B cell (primary cell): ENCODE results near the gene AMPH. TPM values are rescaled to one million over a fixed set of nuclear protein-coding genes. Genes with fewer than 3 reads are reported as not detected.
"Not testable (repeated sequence)": the region's sequence is repeated elsewhere in the genome, so short reads cannot be mapped to it uniquely, and the experiment has no call there.

ENCODE experiments used
- ATAC-seq: fragments of 200-7000 bp; cut with Tn5 transposase; one replicate; pipeline ENCODE4 v1.10.0; 2021; ENCODE audit warnings: low read depth, mild to moderate bottlenecking, moderate number of reproducible peaks, moderate library complexity
- CTCF ChIA-PET: fragments of 350-600 bp; sonication (Branson Sonifier 250); formaldehyde crosslinking; loops from one replicate; lab custom pipeline; 2021; ENCODE audit warnings: antibody characterized with exemption, inconsistent platforms; lab: Charles Lee
- POLR2A ChIA-PET: fragments of 350-600 bp; sonication (Branson Sonifier 250); formaldehyde crosslinking; loops from one replicate; lab custom pipeline; 2021; ENCODE audit warnings: antibody characterized with exemption; lab: Charles Lee
- DNase-seq: peaks from one replicate; pipeline ENCODE4 v3.0.0; 2013
- H2AFZ ChIP-seq: 2 replicates; pipeline ENCODE4 v1.6.1; 2012; ENCODE audit warnings: mild to moderate bottlenecking, low read depth, low read length; ENCODE audit not compliant: insufficient read depth, poor library complexity, severe bottlenecking
- H3K27ac ChIP-seq, 2 donors: 1 replicate in 1 of 2; 2 replicates in 1 of 2; pipeline ENCODE4 v1.5.1; 2012 to 2013; ENCODE audit warnings: low read length in 2 of 2, mild to moderate bottlenecking in 2 of 2, moderate library complexity in 1 of 2
- H3K27me3 ChIP-seq, 4 experiments: fragments of 200-600 bp in 1 of 4; sonication (generic) in 1 of 4; replicated peaks in 1 of 4; 1 replicate in 2 of 4; 2 replicates in 2 of 4; pipeline versions ENCODE4 v1.6.1 to v1.7.0; 2013 to 2016; ENCODE audit warnings: low read length in 3 of 4, mild to moderate bottlenecking in 2 of 4, mixed read lengths in 1 of 4, moderate library complexity in 1 of 4; ENCODE audit not compliant: insufficient read depth in 4 of 4, control insufficient read depth in 3 of 4; ENCODE audit errors: control extremely low read depth in 1 of 4
- H3K36me3 ChIP-seq, 2 experiments: replicated peaks in 1 of 2; 1 replicate in 1 of 2; 2 replicates in 1 of 2; pipeline versions ENCODE4 v1.6.1 to v1.7.1; 2013; ENCODE audit warnings: low read length in 1 of 2; ENCODE audit not compliant: insufficient read depth in 2 of 2, control insufficient read depth in 1 of 2; ENCODE audit errors: control extremely low read depth in 1 of 2, extremely low read depth in 1 of 2
- H3K4me1 ChIP-seq, 2 donors: fragments of 200-600 bp in 1 of 2; sonication (generic) in 1 of 2; 1 replicate in 1 of 2; 2 replicates in 1 of 2; pipeline versions ENCODE4 v1.5.1 to v1.6.1; 2013 to 2017; ENCODE audit warnings: low read length in 2 of 2; ENCODE audit not compliant: control insufficient read depth in 2 of 2, insufficient read depth in 2 of 2
- H3K4me2 ChIP-seq: replicated peaks from 2 replicates; pipeline ENCODE3; 2012; ENCODE audit warnings: mild to moderate bottlenecking, low read depth, low read length; ENCODE audit not compliant: poor library complexity, severe bottlenecking
- H3K4me3 ChIP-seq, 5 experiments: fragments of 200-600 bp in 1 of 5; sonication (generic) in 1 of 5; 1 replicate in 3 of 5; 2 replicates in 2 of 5; pipeline versions ENCODE4 v1.5.1 to v1.7.0; 2011 to 2016; ENCODE audit warnings: low read length in 4 of 5, mild to moderate bottlenecking in 4 of 5, low read depth in 2 of 5, control low read depth in 1 of 5, moderate library complexity in 1 of 5; ENCODE audit not compliant: insufficient read depth in 1 of 5; ENCODE audit errors: control extremely low read depth in 1 of 5, extremely low read depth in 1 of 5
- H3K79me2 ChIP-seq: fragments of 200-600 bp; sonication (generic); one replicate; pipeline ENCODE4 v1.6.0; 2016; ENCODE audit warnings: low read length; ENCODE audit not compliant: control insufficient read depth, insufficient read depth
- H3K9ac ChIP-seq: fragments of 200-600 bp; sonication (generic); 2 replicates; pipeline ENCODE4 v1.6.1; 2017; ENCODE audit warnings: mild to moderate bottlenecking, low read length, moderate library complexity
- H3K9me3 ChIP-seq, 3 donors: one replicate each; pipeline versions ENCODE4 v1.6.1 to v1.7.1; 2013; ENCODE audit warnings: low read length in 2 of 3; ENCODE audit not compliant: control insufficient read depth in 2 of 3, insufficient read depth in 1 of 3; ENCODE audit errors: control extremely low read depth in 1 of 3
- H4K20me1 ChIP-seq: 2 replicates; pipeline ENCODE4 v1.6.0; 2012; ENCODE audit warnings: mild to moderate bottlenecking, low read length; ENCODE audit not compliant: insufficient read depth, control insufficient read depth, poor library complexity, severe bottlenecking
- H3K27ac Mint-ChIP-seq: one replicate; pipeline ENCODE4 v1.8.0; 2021; ENCODE audit warnings: mixed read lengths
- H3K27me3 Mint-ChIP-seq: one replicate; pipeline ENCODE4 v1.8.0; 2021; ENCODE audit warnings: mixed read lengths
- H3K4me1 Mint-ChIP-seq: one replicate; pipeline ENCODE4 v1.8.0; 2021; ENCODE audit warnings: mixed read lengths
- H3K4me3 Mint-ChIP-seq: one replicate; pipeline ENCODE4 v1.8.0; 2021; ENCODE audit warnings: mixed read lengths
- H3K9me3 Mint-ChIP-seq: one replicate; pipeline ENCODE4 v1.8.0; 2022; ENCODE audit warnings: mixed read lengths; ENCODE audit not compliant: insufficient read depth
- CTCF ChIP-seq: fragments of 200-600 bp; IDR thresholded peaks from one replicate; pipeline ENCODE4 v1.8.0; 2022; ENCODE audit warnings: antibody characterized with exemption, mild to moderate bottlenecking
- WGBS: methylation state at CpG from one replicate; pipeline ENCODE4 v1.1.5; 2013; ENCODE audit warnings: missing lambda C conversion rate; ENCODE audit not compliant: insufficient coverage; 5-methylcytosine and 5-hydroxymethylcytosine counted together
- intact Hi-C: fragments of 100-400 bp; cut with micrococcal nuclease; formaldehyde crosslinking; loops from one replicate; pipeline ENCODE4 v1.10.0; 2022
- polyA plus RNA-seq: library from polyadenylated mRNA; depleted of rRNA; stranded (reverse); fragments of >200 nt; gene quantifications from 2 replicates; pipeline ENCODE4 v1.2.3, GENCODE V29; 2012
- total RNA-seq, 2 donors: library from RNA; stranded (reverse); fragments of 120-200 nt in 1 of 2; gene quantifications; 1 replicate in 1 of 2; 2 replicates in 1 of 2; pipeline versions ENCODE4 v1.2.3 to v1.2.4, GENCODE V29; 2013 to 2022

The AMPH gene
- total and polyA plus RNA-seq, 2 donors (not counting 1 experiment from before 2014, with no cell fraction given), result not detected

- H3K4me2 ChIP-seq, result peak overlapping the region; percentile 38
- intact Hi-C loops, H4K20me1 ChIP-seq, H3K9me3 Mint-ChIP-seq, H3K36me3 ChIP-seq, H3K9me3 ChIP-seq, H3K9ac ChIP-seq, H3K27me3 ChIP-seq, H3K27me3 Mint-ChIP-seq, H3K79me2 ChIP-seq, H3K4me3 Mint-ChIP-seq, POLR2A ChIA-PET: not testable (repeated sequence)
- ATAC-seq, result peak; percentile 19
- DNase-seq, result peak; percentile 70
- CTCF ChIA-PET, result interaction anchor here (0.9 to 3.5 kb wide), 5 partner anchors 11 to 148 kb away, joined by 3 to 19 read pairs (median 5); no protein-coding TSS in a partner anchor
- 27% methylated on average over 3 of the region's 3 CpGs for WGBS
- H3K27ac Mint-ChIP-seq, result peak overlapping the region; percentile 80
- TF ChIP-seq CTCF, result peak; percentile 55
- peaks cover 43% of the 10 kb centered on the region for H3K4me1 Mint-ChIP-seq
- peak overlapping the region; percentile 77 for H2AFZ ChIP-seq
- H3K4me1 ChIP-seq, result peaks cover 28 to 54% of the 10 kb centered on the region in 2 donors
- H3K27ac ChIP-seq, result peak overlapping the region in 1 of 2 donors; percentile 67
- peak overlapping the region in 1 of 5 experiments; percentile 48 for H3K4me3 ChIP-seq
These were observed 267.8 kb downstream of the AMPH start for GRCh38 chr7:38363379-38363778.

GRCh38 chr7:38362611-38363237, 268.4 kb downstream of the AMPH start:
- DNase-seq, result peak; percentile 56
- Histone ChIP-seq H3K4me3 (peak overlapping the region in 3 of 5 experiments; percentile 18 to 48 (median 30)), H3K27ac (peak overlapping the region in 1 of 2 donors; percentile 67), H3K9ac (peak overlapping the region; percentile 53), H2AFZ (peak overlapping the region; percentile 77), H3K4me2 (peak overlapping the region; percentile 38), H3K4me1 (peaks cover 26 to 52% of the 10 kb centered on the region in 2 donors)
- H3K36me3 ChIP-seq, intact Hi-C loops, H3K9me3 Mint-ChIP-seq, H3K27me3 ChIP-seq, H3K79me2 ChIP-seq, POLR2A ChIA-PET, H4K20me1 ChIP-seq, H3K9me3 ChIP-seq, H3K27me3 Mint-ChIP-seq: not testable (repeated sequence)
- ATAC-seq, result peak; percentile 34
- 49% methylated on average over 7 of the region's 10 CpGs for WGBS
- Mint-ChIP-seq H3K4me3 (peak overlapping the region; percentile 70), H3K4me1 (peaks cover 42% of the 10 kb centered on the region), H3K27ac (peak overlapping the region; percentile 80)
- CTCF ChIA-PET, result interaction anchor here (0.9 to 3.5 kb wide), 7 partner anchors 8 to 147 kb away, joined by 3 to 19 read pairs (median 5); no protein-coding TSS in a partner anchor
